Stimulated activated CD4-positive, alpha-beta T cell treated with anti-CD3 and anti-CD28 coated beads, Interleukin-12 subunit alpha, Interleukin-12 subunit beta, amount 100 ng/mL, for 24 hours (primary cell): ENCODE measurements around the gene TM9SF2.
"Not testable (repeated sequence)": the region's sequence is repeated elsewhere in the genome, so short reads cannot be mapped to it uniquely, and the experiment has no call there.

Experiments used
- DNase-seq, 2 experiments: peaks; one replicate each; pipeline ENCODE4 v3.0.0-alpha.2; 2020; ENCODE audit warnings: low read depth in 2 of 2

The TM9SF2 gene, protein sequence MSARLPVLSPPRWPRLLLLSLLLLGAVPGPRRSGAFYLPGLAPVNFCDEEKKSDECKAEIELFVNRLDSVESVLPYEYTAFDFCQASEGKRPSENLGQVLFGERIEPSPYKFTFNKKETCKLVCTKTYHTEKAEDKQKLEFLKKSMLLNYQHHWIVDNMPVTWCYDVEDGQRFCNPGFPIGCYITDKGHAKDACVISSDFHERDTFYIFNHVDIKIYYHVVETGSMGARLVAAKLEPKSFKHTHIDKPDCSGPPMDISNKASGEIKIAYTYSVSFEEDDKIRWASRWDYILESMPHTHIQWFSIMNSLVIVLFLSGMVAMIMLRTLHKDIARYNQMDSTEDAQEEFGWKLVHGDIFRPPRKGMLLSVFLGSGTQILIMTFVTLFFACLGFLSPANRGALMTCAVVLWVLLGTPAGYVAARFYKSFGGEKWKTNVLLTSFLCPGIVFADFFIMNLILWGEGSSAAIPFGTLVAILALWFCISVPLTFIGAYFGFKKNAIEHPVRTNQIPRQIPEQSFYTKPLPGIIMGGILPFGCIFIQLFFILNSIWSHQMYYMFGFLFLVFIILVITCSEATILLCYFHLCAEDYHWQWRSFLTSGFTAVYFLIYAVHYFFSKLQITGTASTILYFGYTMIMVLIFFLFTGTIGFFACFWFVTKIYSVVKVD

DNA sequence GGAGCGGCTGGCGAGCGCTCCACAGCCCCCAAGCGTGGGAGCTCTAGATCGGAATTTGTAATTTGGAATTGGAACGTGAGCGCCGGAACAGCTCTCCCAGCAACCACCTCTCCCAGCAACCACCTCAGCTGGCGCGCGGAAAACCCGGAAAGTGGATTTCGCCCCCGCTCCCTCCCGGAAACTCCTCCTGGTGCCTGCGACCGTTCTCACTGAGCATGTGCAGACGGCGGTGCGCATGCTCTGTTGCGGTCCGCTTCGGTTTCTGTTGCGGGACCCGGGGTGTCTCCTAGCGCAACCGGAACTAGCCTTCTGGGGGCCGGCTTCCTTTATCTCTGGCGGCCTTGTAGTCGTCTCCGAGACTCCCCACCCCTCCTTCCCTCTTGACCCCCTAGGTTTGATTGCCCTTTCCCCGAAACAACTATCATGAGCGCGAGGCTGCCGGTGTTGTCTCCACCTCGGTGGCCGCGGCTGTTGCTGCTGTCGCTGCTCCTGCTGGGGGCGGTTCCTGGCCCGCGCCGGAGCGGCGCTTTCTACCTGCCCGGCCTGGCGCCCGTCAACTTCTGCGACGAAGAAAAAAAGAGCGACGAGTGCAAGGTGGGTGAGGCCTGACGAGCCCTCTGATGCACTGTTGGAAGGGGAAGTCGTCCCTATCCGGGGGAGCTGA, at the start of gene TM9SF2:
Gene TM9SF2 (plus strand): TSS at position 289 of the 664 bp plus-strand sequence. CDS start 135 bp downstream, at position 424.
- DNase-seq: peak; percentile 89 to 98

DNA sequence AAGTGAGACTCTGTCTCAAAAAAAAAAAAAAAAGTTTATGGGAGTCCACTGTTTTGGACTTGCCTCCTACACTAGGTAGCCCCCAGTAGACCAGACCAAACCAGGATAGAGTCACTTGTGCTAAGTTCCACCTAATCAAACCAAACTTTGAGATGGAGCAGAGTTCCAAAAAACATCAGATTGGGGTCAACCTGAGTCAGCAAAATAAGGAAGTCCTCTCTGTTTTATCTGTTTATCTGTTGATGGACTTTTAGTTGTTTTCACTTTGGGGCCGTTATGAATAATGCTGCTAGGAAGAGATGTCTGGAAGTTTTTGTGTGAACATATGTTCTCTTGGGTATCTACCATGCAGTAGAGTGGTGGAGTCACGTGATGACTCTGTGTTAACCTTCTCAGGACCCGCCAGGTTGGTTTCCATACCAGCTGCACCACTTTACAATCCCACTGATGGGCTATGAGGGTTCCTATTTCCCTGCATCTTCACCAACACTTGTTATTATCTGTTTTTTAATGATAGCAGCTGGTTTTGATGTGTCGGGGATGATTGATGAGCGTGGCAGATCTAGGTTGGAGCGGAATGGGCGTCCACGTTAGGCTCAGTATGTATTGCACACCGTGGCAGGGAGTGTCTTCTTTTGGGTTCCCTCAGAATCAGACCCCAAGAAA, 46.6 kb upstream of the TM9SF2 start:
- no peak for DNase-seq

DNA sequence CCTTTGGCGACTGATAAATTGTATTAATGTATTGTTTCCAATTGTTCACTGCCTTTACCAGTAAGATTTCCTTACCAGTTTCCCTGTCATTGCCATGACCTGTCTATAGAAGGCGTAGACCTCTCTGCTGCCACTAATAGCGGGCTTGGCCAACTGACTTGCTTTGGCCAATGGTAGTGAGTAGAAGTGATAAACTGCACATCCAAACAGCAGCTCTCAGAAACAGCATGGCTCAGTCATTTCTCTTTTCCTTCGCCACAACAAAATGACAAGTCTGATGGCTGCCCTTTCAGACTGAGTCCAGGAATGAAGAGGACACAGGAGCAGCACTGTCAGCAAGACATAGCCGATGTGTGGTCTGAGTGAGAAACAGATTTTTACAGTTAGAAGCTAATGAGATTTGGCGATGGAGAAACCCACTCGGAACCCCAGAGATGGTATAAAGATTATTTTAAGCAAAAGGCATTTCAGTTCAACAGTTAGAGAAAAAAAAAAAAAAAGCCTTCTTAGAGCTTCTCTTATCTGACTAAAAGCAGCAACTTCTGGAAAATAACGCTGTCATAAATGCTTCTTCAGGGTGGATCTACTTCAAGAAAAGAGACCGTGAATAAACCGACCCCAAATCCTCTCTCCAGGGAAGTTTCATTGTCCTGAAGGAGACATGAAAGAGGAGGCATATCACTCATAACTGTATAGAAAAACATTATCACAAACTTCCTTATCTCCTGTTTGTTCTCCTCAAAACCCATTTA, 42.0 kb upstream of the TM9SF2 start:
- no peak for DNase-seq

GRCh38 chr13:99460802-99461201, 40.5 kb upstream of the TM9SF2 start:
- DNase-seq: not testable (repeated sequence)

DNA sequence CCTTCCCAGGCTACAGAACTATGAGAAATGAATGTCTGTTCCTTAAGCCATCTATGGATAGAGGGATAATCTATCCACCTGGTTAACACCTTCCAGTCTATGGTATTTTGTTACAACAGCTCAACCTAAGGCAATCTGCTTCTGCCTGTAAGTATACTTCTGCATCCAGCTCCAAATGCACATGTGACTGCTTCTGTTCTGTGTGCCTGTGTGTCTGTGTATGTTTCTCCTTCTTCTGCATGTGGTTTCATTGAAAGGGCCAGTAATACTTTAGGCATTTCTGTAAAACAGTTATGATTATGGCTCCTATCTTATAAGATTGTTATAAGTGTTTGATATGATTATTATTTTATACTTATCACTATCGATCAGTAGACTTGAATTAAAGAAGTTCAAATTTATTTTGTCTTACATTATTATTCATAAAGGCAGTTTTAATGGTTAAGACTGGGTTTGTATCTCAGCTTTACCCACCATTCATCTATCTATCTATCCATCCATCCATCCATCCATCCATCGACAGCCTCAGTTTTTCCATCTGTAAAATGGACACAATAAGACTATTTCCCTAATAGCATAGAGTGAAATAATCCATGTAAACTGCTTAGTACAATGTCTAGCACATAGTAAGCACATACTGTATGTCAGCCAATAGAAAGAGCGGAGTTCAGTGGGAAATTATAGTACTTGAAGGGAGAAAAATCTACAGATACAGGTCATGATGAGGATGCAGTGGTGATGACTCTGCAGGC, 37.5 kb upstream of the TM9SF2 start:
- no peak for DNase-seq

GRCh38 chr13:99464441-99464949, 36.8 kb upstream of the TM9SF2 start:
- no peak for DNase-seq

DNA sequence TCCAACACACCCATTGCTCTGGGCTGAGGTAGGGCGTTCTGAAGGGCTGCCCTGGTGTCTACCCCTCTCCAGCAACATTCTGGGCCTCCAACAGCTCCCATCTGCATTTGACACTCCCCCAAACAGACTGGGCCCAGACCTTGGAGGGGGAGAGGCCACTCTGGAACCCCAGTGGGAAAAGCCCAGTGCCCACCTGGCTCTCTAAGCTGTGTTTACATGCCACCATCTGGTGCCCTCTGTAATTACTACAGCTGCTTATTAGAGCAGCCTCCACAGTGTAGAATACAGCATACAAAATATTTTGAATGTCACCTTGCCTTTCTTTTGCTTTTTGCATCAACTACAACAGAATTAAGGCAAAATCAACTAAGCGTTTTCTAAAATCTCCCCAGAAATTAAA, 35.8 kb upstream of the TM9SF2 start:
- no peak for DNase-seq

DNA sequence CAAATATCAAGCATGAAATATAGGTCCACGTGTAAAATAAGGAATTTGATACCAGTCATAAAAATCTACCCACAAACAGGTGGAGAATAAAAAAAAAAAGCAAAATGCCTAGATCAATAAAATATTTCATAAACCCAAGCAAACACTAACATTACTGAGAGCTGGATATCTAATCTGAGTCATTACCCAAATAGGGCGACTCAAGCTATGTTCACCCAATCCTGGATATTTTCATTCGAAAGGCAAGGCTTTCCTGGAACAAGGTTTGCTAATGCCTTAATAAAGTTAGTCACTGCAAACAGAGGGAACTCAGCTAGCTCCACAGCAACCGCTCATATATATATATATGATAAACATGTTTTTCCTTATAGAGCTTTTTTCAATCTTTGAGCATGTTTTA, 33.5 kb upstream of the TM9SF2 start:
- DNase-seq: no peak

GRCh38 chr13:99469041-99469440, 32.2 kb upstream of the TM9SF2 start:
- DNase-seq: no peak

DNA sequence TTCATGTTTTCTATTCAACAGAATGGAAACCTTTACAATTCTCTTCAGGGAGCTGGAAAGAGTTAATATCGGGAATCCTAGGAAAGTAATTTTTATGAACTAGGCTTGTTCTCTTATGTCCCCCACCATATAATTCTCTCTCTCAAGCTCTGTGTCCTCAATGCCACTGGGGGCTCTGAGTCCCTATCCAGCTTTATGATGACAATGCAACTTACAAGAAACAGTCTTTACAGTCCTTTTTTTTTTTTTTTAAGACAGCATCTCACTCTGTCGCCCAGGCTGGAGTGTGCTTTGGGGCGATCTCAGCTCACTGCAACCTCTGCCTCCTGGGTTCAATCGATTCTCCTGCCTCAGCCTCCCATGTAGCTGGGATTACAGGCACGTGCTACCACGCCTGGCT, 31.2 kb upstream of the TM9SF2 start:
- no peak for DNase-seq

- no peak for DNase-seq
Measured at GRCh38 chr13:99471221-99472121, 29.8 kb upstream of the TM9SF2 start.

- DNase-seq: no peak
Measured at GRCh38 chr13:99472122-99472440, 29.2 kb upstream of the TM9SF2 start.

- no peak for DNase-seq
Measured at GRCh38 chr13:99473515-99473914, 27.8 kb upstream of the TM9SF2 start.

DNA sequence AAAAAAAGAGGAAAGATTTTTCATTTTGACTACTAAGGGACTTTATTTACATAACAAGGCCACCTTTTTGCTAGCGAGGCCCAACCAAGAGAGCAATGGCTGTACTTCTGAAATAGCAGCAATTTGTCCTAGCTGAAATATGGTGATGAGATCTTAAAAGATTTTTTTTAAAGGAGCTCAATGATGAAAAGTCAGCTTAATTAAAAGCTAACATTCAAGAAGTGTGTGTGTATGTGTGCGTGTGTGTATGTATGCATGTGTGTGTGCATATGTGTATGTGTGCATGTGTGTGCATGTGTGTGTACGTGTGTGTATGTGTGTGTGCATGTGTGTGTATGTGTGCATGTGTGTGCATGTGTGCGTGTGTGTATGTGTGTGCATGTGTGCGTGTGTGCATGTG, 24.6 kb upstream of the TM9SF2 start:
- DNase-seq: no peak

- no peak for DNase-seq
Measured at GRCh38 chr13:99477493-99477892, 23.8 kb upstream of the TM9SF2 start.

DNA sequence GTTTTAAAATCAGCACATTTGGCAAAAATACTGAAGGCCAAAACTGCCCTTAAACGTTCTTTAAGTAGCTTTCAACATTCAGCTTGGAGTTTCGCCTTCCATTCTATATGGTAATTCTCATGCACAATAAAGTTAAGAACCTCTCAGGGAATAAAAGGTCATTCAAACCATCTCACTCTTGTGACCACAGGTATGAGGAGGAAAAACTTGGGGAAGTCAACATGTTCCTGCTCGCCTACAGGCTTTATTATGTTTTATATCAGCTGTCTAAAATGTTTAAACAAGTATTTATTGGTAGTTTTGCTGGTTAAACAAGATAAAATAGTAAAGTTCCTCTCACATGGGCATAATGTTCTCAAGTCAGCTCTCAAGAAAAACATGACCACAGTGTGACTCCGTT, 19.9 kb upstream of the TM9SF2 start:
- no peak for DNase-seq

DNA sequence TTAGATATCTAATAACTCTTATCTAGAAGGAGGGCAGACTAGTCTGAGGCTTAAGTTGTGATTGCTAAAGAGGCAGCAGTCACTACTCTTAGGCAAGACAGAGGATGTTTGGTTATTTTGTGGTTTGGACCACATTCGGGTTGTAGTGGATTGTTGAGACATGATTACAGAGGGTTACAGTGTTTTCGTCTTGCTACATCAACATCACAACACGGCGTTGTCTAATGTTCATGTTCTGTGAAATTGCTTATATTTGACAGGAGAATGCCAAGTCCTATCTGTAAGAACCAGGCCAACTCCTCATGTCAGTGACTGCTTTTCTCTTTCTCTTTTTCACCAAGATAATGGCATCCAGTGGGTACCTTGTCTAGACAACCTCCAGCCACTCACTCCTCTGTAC, 16.8 kb upstream of the TM9SF2 start:
- DNase-seq: no peak

- no peak for DNase-seq
Measured at GRCh38 chr13:99486996-99487395, 14.3 kb upstream of the TM9SF2 start.

DNA sequence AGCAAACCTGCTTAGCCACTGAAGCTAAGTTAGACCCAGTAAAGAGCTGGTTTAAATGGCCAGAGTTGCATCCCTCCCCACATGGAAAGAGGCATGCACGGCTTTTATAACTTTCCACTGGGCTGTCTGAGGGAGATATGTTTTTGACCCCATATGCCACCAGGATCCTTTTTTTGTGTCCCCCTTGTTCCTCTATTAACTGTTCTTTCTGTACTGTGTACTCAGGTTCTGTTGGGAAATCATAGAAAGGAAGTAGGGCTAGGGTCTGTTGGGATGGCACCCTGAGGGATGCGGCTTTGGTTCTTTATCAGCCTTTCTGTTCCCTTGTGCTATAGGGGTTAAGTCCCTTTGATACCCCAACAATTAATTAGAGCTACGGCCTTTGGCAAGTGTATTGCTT, 12.2 kb upstream of the TM9SF2 start:
- DNase-seq: no peak

DNA sequence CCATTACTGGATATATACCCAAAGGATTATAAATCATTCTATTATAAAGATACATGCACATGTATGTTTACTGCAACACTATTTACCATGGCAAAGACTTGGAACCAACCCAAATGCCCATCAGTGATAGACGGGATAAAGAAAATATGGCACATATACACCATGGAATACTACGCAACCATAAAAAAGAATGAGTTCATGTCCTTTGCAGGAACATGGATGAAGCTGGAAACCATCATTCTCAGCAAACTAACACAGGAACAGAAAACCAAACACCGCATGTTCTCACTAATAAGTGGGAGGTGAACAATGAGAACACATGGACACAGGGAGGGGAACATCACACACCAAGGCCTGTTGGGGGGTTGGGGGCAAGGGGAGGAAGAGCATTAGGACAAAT, 9.5 kb upstream of the TM9SF2 start:
- not testable (repeated sequence) for DNase-seq
